Osteoblast (primary cell): Measurements from ENCODE around the gene LGR6. TPM values are rescaled to one million over a fixed set of nuclear protein-coding genes. Genes with fewer than 3 reads are reported as not detected.

Source experiments
- DNase-seq: peaks from one replicate; pipeline ENCODE4 v3.0.0; 2011; ENCODE audit warnings: low spot score, mixed read lengths; ENCODE audit not compliant: insufficient read length; ENCODE audit errors: missing footprints
- H2AFZ ChIP-seq: 2 replicates; pipeline ENCODE4 v1.6.0; 2011; ENCODE audit warnings: mild to moderate bottlenecking, low read length
- H3K27ac ChIP-seq: 2 replicates; pipeline ENCODE4 v1.5.1; 2011; ENCODE audit warnings: mild to moderate bottlenecking, low read depth, low read length, moderate library complexity
- H3K27me3 ChIP-seq: 2 replicates; pipeline ENCODE4 v1.6.0; 2012; ENCODE audit warnings: mild to moderate bottlenecking, control low read depth, inconsistent platforms, low read length, moderate library complexity; ENCODE audit not compliant: insufficient read depth
- H3K36me3 ChIP-seq: 2 replicates; pipeline ENCODE4 v1.5.1; 2011; ENCODE audit warnings: mild to moderate bottlenecking, low read length, control low read depth, moderate library complexity; ENCODE audit not compliant: insufficient read depth
- H3K4me1 ChIP-seq: 2 replicates; pipeline ENCODE4 v1.5.1; 2011; ENCODE audit warnings: mild to moderate bottlenecking, low read length, control low read depth, moderate library complexity; ENCODE audit not compliant: insufficient read depth
- H3K4me2 ChIP-seq: 2 replicates; pipeline ENCODE4 v1.6.0; 2011; ENCODE audit warnings: mild to moderate bottlenecking, low read length; ENCODE audit not compliant: insufficient read depth
- H3K4me3 ChIP-seq: fragments of 200-600 bp; sonication (generic); 3 replicates; pipeline ENCODE4 v1.5.1; 2012; ENCODE audit warnings: mild to moderate bottlenecking, low read length, inconsistent platforms; ENCODE audit not compliant: insufficient read depth
- H3K79me2 ChIP-seq: 2 replicates; pipeline ENCODE4 v1.6.0; 2012; ENCODE audit warnings: mild to moderate bottlenecking, low read length, control low read depth, inconsistent platforms; ENCODE audit not compliant: insufficient read depth
- H3K9me3 ChIP-seq: 2 replicates; pipeline ENCODE4 v1.5.1; 2011; ENCODE audit warnings: low read depth, low read length, control low read depth
- H4K20me1 ChIP-seq: 2 replicates; pipeline ENCODE4 v1.6.0; 2012; ENCODE audit warnings: mild to moderate bottlenecking, low read length, control low read depth; ENCODE audit not compliant: insufficient read depth
- CTCF ChIP-seq: IDR thresholded peaks from 2 replicates; pipeline ENCODE4 v1.5.1; 2011; ENCODE audit warnings: mild to moderate bottlenecking, low read depth, low read length, moderate library complexity; ENCODE audit errors: extremely low read depth
- total RNA-seq: library from RNA; depleted of rRNA; stranded (reverse); fragments of >200 nt; gene quantifications from 2 replicates; pipeline ENCODE4 v1.2.3, GENCODE V29; 2012

LGR6 gene
- total RNA-seq, 1 donor, result not detected

- Histone ChIP-seq H3K36me3 (no peaks in the 10 kb centered on the region), H3K4me3 (no peak overlapping the region), H3K4me1 (no peaks in the 10 kb centered on the region), H2AFZ (no peak overlapping the region), H3K4me2 (no peak overlapping the region), H3K27ac (no peak overlapping the region), H3K27me3 (peaks cover 60% of the 10 kb centered on the region), H3K9me3 (no peaks in the 10 kb centered on the region), H3K79me2 (no peaks in the 10 kb centered on the region), H4K20me1 (no peaks in the 10 kb centered on the region)
- no peak for TF ChIP-seq CTCF
- no peak for DNase-seq
Measured at GRCh38 chr1:202264726-202265125, 71.1 kb downstream of the LGR6 start.

DNA sequence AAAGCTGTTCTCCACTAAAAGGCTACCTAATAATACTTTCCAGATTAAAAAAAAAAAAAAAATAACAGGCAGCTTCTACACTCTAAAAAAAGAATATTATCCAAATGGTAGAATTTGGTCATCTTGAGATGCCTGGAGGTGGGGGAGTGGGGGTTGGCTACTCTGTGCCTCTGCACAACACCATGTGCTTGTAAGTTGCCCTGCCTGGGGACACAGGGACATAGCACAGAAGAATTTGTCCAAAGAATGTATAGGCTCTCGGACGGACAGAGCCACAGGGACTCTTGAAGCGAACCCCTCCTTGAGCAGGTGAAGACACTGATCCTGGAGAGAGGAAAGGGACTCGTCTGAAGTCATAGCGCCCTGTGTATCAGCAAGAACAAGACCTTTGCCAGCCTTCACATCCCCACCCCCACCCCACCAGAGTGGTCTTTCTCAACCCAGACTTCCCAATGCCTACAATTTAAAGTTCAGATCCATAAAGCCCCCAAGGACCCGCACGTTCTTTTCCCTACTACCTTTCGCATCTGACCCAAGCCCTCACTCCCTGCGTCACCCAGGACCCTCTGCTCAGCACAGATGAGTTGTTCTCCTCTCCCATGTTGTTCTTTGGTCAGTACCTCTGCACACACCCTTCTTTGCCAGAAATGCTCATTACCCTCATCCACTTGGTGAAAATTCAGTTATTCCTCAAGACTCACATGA is 72.6 kb downstream of the LGR6 start:
- Histone ChIP-seq H3K4me3 (no peak overlapping the region), H3K27me3 (peaks cover 68% of the 10 kb centered on the region), H3K4me1 (no peaks in the 10 kb centered on the region), H4K20me1 (no peaks in the 10 kb centered on the region), H3K27ac (no peak overlapping the region), H3K9me3 (no peaks in the 10 kb centered on the region), H2AFZ (no peak overlapping the region), H3K4me2 (no peak overlapping the region), H3K36me3 (no peaks in the 10 kb centered on the region), H3K79me2 (no peaks in the 10 kb centered on the region)
- no peak for TF ChIP-seq CTCF
- DNase-seq, result peak; percentile 73

DNA sequence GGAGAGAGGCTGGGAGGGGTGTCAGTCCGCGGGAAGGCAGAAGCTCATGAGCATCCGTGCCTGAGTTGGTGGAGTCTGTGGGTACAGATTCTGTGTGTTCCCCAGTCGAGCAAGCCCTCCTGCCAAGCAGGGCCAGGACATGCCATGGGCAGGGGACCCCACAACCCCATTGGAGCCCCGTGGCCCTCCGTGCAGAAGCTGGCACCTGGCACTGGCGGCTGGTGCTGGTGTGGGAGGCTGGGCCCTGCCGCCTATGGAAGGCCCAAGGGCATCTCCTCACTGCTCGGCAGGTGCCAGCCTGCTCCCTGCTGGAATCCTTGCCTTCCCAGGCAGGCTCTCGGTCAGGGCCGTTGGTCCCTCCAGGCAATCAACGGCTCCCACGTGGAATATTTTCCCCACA is 74.4 kb downstream of the LGR6 start:
- TF ChIP-seq CTCF, result no peak
- H4K20me1 ChIP-seq, result no peaks in the 10 kb centered on the region
- peaks cover 73% of the 10 kb centered on the region for H3K27me3 ChIP-seq

GRCh38 chr1:202268817-202269216 is 75.2 kb downstream of the LGR6 start:
- no peak overlapping the region for H3K27ac ChIP-seq

More for the DNA sequence above, 74.4 kb downstream of the LGR6 start:
- no peaks in the 10 kb centered on the region for H3K9me3 ChIP-seq
- no peaks in the 10 kb centered on the region for H3K79me2 ChIP-seq
- H3K4me2 ChIP-seq, result no peak overlapping the region
- no peak for DNase-seq
- H3K4me3 ChIP-seq, result no peak overlapping the region
- no peak overlapping the region for H3K27ac ChIP-seq
- no peaks in the 10 kb centered on the region for H3K36me3 ChIP-seq
- H2AFZ ChIP-seq, result no peak overlapping the region
- no peaks in the 10 kb centered on the region for H3K4me1 ChIP-seq

More at GRCh38 chr1:202268817-202269216, 75.2 kb downstream of the LGR6 start:
- no peaks in the 10 kb centered on the region for H3K4me1 ChIP-seq
- no peak overlapping the region for H3K4me2 ChIP-seq
- H3K9me3 ChIP-seq, result no peaks in the 10 kb centered on the region
- no peaks in the 10 kb centered on the region for H4K20me1 ChIP-seq
- no peak for DNase-seq
- TF ChIP-seq CTCF, result no peak
- peaks cover 67% of the 10 kb centered on the region for H3K27me3 ChIP-seq
- no peak overlapping the region for H3K4me3 ChIP-seq
- no peaks in the 10 kb centered on the region for H3K36me3 ChIP-seq
- H3K79me2 ChIP-seq, result no peaks in the 10 kb centered on the region
- H2AFZ ChIP-seq, result no peak overlapping the region
